Small intestine (tissue), 7 donors: ENCODE data around the gene OIP5. TPM values are rescaled to one million over a fixed set of nuclear protein-coding genes. Genes with fewer than 3 reads are reported as not detected.
"Not testable (repeated sequence)": the region's sequence is repeated elsewhere in the genome, so short reads cannot be mapped to it uniquely, and the experiment has no call there.

ENCODE experiments used
- DNase-seq, 2 donors: peaks; one replicate each; pipeline versions ENCODE4 v3.0.0 to v3.0.0-alpha.2; 2013
- FAIRE-seq: peaks from 2 replicates; lab custom pipeline; 2012; peaks lifted over from hg19 to GRCh38; lab: Jason Lieb, UNC
- H3K27ac ChIP-seq, 3 donors: one replicate each; pipeline ENCODE4 v1.5.1; 2013; ENCODE audit warnings: low read length in 2 of 3, mild to moderate bottlenecking in 2 of 3, control low read depth in 1 of 3, inconsistent platforms in 1 of 3, low read depth in 1 of 3, moderate library complexity in 1 of 3
- H3K27me3 ChIP-seq, 3 donors: one replicate each; pipeline ENCODE4 v1.6.1; 2013; ENCODE audit warnings: low read length in 3 of 3, inconsistent platforms in 1 of 3; ENCODE audit not compliant: control insufficient read depth in 3 of 3, insufficient read depth in 3 of 3
- H3K36me3 ChIP-seq, 3 donors: one replicate each; pipeline ENCODE4 v1.6.1; 2013; ENCODE audit warnings: low read length in 3 of 3, inconsistent platforms in 1 of 3, low read depth in 1 of 3, mild to moderate bottlenecking in 1 of 3, moderate library complexity in 1 of 3; ENCODE audit not compliant: control insufficient read depth in 3 of 3, insufficient read depth in 2 of 3
- H3K4me1 ChIP-seq, 3 donors: one replicate each; pipeline ENCODE4 v1.6.1; 2013; ENCODE audit warnings: low read length in 2 of 3, inconsistent platforms in 1 of 3, low read depth in 1 of 3, mild to moderate bottlenecking in 1 of 3, moderate library complexity in 1 of 3; ENCODE audit not compliant: control insufficient read depth in 3 of 3, insufficient read depth in 2 of 3
- H3K4me3 ChIP-seq, 3 donors: one replicate each; pipeline ENCODE4 v1.5.1; 2013; ENCODE audit warnings: low read length in 3 of 3, control low read depth in 1 of 3, inconsistent platforms in 1 of 3, low read depth in 1 of 3, mild to moderate bottlenecking in 1 of 3, moderate library complexity in 1 of 3
- H3K9me3 ChIP-seq, 2 donors: one replicate each; pipeline ENCODE4 v1.6.1; 2013; ENCODE audit warnings: low read depth in 1 of 2, low read length in 1 of 2; ENCODE audit not compliant: control insufficient read depth in 2 of 2, insufficient read depth in 1 of 2
- WGBS, 3 donors: extraction: QIAGEN DNeasy Blood & Tissue Kit; methylation state at CpG; one replicate each; pipeline ENCODE4 v1.1.7; 2013; 5-methylcytosine and 5-hydroxymethylcytosine counted together
- polyA plus RNA-seq, 4 donors: library from polyadenylated mRNA; stranded (reverse) in 3 of 4; unstranded in 1 of 4; fragments of 200-250 nt in 3 of 4; fragments of 120-200 nt in 1 of 4; gene quantifications; one replicate each; pipeline versions ENCODE4 v1.2.1 to v1.2.3, GENCODE V29; 2013
- donor health status: healthy with polysubstance abuse.
- donor health status: control.
- donor health status: control.
- donor health status: Bipolar disorder and iron deficiency.
- donor health status: healthy.

Gene OIP5
- polyA plus RNA-seq, 4 donors = 1.8 to 16.2 (median 6.7) TPM; not detected in 1

- H3K27me3 ChIP-seq = no peaks in the 10 kb centered on the region
- DNase-seq = no peak
- WGBS, 3 donors = 68 to 74% (median 72%) methylated on average over 6 of the region's 6 CpGs
- FAIRE-seq = no peak
- H3K9me3 ChIP-seq = peaks cover 0 to 3% of the 10 kb centered on the region in 2 donors
- peak overlapping the region in 1 of 3 donors; percentile 73 for H3K4me3 ChIP-seq
- H3K4me1 ChIP-seq = peaks cover 0 to 11% (median 0%) of the 10 kb centered on the region in 3 donors
- H3K27ac ChIP-seq = no peak overlapping the region
- H3K36me3 ChIP-seq = peaks cover 0 to 7% (median 0%) of the 10 kb centered on the region in 3 donors
Measured at GRCh38 chr15:41331281-41331680, 1.1 kb downstream of the OIP5 start.

GRCh38 chr15:41323611-41324010, 8.8 kb downstream of the OIP5 start:
- no peak for DNase-seq
- no peaks in the 10 kb centered on the region for H3K27me3 ChIP-seq
- peaks cover 0 to 5% of the 10 kb centered on the region in 2 donors for H3K9me3 ChIP-seq
- no peaks in the 10 kb centered on the region for H3K4me1 ChIP-seq
- H3K36me3 ChIP-seq = peaks cover 0 to 16% (median 0%) of the 10 kb centered on the region in 3 donors
- FAIRE-seq = no peak
- no peak overlapping the region for H3K27ac ChIP-seq
- H3K4me3 ChIP-seq = no peak overlapping the region
- 82 to 92% (median 85%) methylated on average over 1 of the region's 1 CpG for WGBS, 3 donors

- H3K27me3 ChIP-seq, H3K4me3 ChIP-seq, H3K9me3 ChIP-seq, FAIRE-seq, DNase-seq, H3K4me1 ChIP-seq, H3K27ac ChIP-seq: not testable (repeated sequence)
- 96 to 97% (median 97%) methylated on average over 21 to 39 of the region's 39 CpGs for WGBS, 3 donors
- H3K36me3 ChIP-seq = peaks cover 0 to 15% (median 3%) of the 10 kb centered on the region in 3 donors
Measured at GRCh38 chr15:41320805-41321330, 11.5 kb downstream of the OIP5 start.

GRCh38 chr15:41309226-41309905, 23.0 kb downstream of the OIP5 start:
- H3K4me3 ChIP-seq = no peak overlapping the region
- no peak for FAIRE-seq
- no peak overlapping the region for H3K27ac ChIP-seq
- WGBS, 3 donors = 94 to 100% (median 98%) methylated on average over 2 of the region's 2 CpGs
- H3K36me3 ChIP-seq = peaks cover 0 to 32% (median 0%) of the 10 kb centered on the region in 3 donors
- no peak for DNase-seq
- no peaks in the 10 kb centered on the region for H3K4me1 ChIP-seq
- no peaks in the 10 kb centered on the region for H3K9me3 ChIP-seq
- H3K27me3 ChIP-seq = no peaks in the 10 kb centered on the region

- Histone ChIP-seq H3K4me1 (no peaks in the 10 kb centered on the region), H3K27ac (no peak overlapping the region), H3K27me3 (no peaks in the 10 kb centered on the region), H3K36me3 (peaks cover 0 to 31% (median 0%) of the 10 kb centered on the region in 3 donors), H3K4me3 (no peak overlapping the region), H3K9me3 (no peaks in the 10 kb centered on the region)
- DNase-seq (no peak), FAIRE-seq (no peak)
- 90 to 93% (median 91%) methylated on average over 5 of the region's 5 CpGs for WGBS, 3 donors
Measured at GRCh38 chr15:41307679-41308078, 24.7 kb downstream of the OIP5 start.

GRCh38 chr15:41304149-41304770, 28.1 kb downstream of the OIP5 start:
- peaks cover 0 to 11% (median 1%) of the 10 kb centered on the region in 3 donors for H3K36me3 ChIP-seq
- 83 to 92% (median 88%) methylated on average over 3 of the region's 3 CpGs for WGBS, 3 donors

GRCh38 chr15:41301587-41301986, 30.8 kb downstream of the OIP5 start:
- H3K27ac ChIP-seq = no peak overlapping the region
- H3K4me1 ChIP-seq = no peaks in the 10 kb centered on the region
- H3K9me3 ChIP-seq = no peaks in the 10 kb centered on the region
- DNase-seq (no peak), FAIRE-seq (no peak)
- no peaks in the 10 kb centered on the region for H3K27me3 ChIP-seq
- H3K4me3 ChIP-seq = no peak overlapping the region
- H3K36me3 ChIP-seq = peaks cover 1 to 17% (median 6%) of the 10 kb centered on the region in 3 donors
- WGBS, 3 donors = 100% methylated on average over 1 of the region's 1 CpG

More at GRCh38 chr15:41304149-41304770, 28.1 kb downstream of the OIP5 start:
- no peak for DNase-seq
- Histone ChIP-seq H3K4me3 (no peak overlapping the region), H3K4me1 (no peaks in the 10 kb centered on the region), H3K9me3 (no peaks in the 10 kb centered on the region), H3K27me3 (no peaks in the 10 kb centered on the region), H3K27ac (no peak overlapping the region)
- no peak for FAIRE-seq

- not testable (repeated sequence) for H3K27ac ChIP-seq, H3K27me3 ChIP-seq, DNase-seq, H3K4me1 ChIP-seq, H3K9me3 ChIP-seq, FAIRE-seq, H3K4me3 ChIP-seq
- peaks cover 1 to 20% (median 6%) of the 10 kb centered on the region in 3 donors for H3K36me3 ChIP-seq
- 92 to 100% (median 95%) methylated on average over 2 of the region's 2 CpGs for WGBS, 3 donors
Measured at GRCh38 chr15:41301139-41301538, 31.3 kb downstream of the OIP5 start.
